ENCODE results near the gene KAT2A. TPM values are rescaled to one million over a fixed set of nuclear protein-coding genes. Genes with fewer than 3 reads are reported as not detected.

The KAT2A gene
- total and polyA plus RNA-seq, 9 donors: 27.1 to 77.5 (median 57.9) TPM

- 73 to 79% (median 79%) methylated on average over 3 of the region's 3 CpGs for WGBS, 3 donors
- TF ChIP-seq CTCF (IDR thresholded peaks at IDR 0.05) (no peak), POLR2A (IDR thresholded peaks at IDR 0.05) (no peak), EP300 (IDR thresholded peaks at IDR 0.05) (no peak)
- H3K9me3 ChIP-seq: no peaks in the 10 kb centered on the region
- H3K4me1 ChIP-seq (ENCODE audit: insufficient read depth): peaks cover 5% of the 10 kb centered on the region
- no peaks in the 10 kb centered on the region for H3K36me3 ChIP-seq
- H3K4me3 ChIP-seq: no peak overlapping the region
- H3K27ac ChIP-seq: no peak overlapping the region
- DNase-seq: no peak
- H3K27me3 ChIP-seq: no peaks in the 10 kb centered on the region
- intact Hi-C loops (cut with DNase I): no loop called here
These were observed 5.7 kb upstream of the KAT2A start for GRCh38 chr17:42126836-42127235.

- DNase-seq: no peak
- H3K4me3 ChIP-seq: no peak overlapping the region
- H3K36me3 ChIP-seq: no peaks in the 10 kb centered on the region
- H3K27me3 ChIP-seq: no peaks in the 10 kb centered on the region
- H3K4me1 ChIP-seq (ENCODE audit: insufficient read depth): peaks cover 8% of the 10 kb centered on the region
- intact Hi-C loops (cut with DNase I): no loop called here
- no peak overlapping the region for H3K27ac ChIP-seq
- no peaks in the 10 kb centered on the region for H3K9me3 ChIP-seq
- WGBS, 3 donors: 61 to 72% (median 65%) methylated on average over 12 of the region's 12 CpGs
- TF ChIP-seq EP300 (IDR thresholded peaks at IDR 0.05): no peak
- TF ChIP-seq POLR2A (IDR thresholded peaks at IDR 0.05): no peak
- no peak for TF ChIP-seq CTCF (IDR thresholded peaks at IDR 0.05)
These were observed 4.4 kb upstream of the KAT2A start for GRCh38 chr17:42125565-42125964.

GRCh38 chr17:42124256-42124655, 3.1 kb upstream of the KAT2A start:
- Histone ChIP-seq H3K4me3 (no peak overlapping the region), H3K36me3 (no peaks in the 10 kb centered on the region), H3K27ac (no peak overlapping the region), H3K9me3 (no peaks in the 10 kb centered on the region), H3K4me1 (ENCODE audit: insufficient read depth) (peaks cover 8% of the 10 kb centered on the region), H3K27me3 (no peaks in the 10 kb centered on the region)
- no peak for DNase-seq
- 79 to 93% (median 81%) methylated on average over 3 of the region's 3 CpGs for WGBS, 3 donors
- no peak for TF ChIP-seq EP300 (IDR thresholded peaks at IDR 0.05)
- intact Hi-C loops (cut with DNase I): no loop called here

- peak; percentile 64 to 80 (median 72) for DNase-seq
- TF ChIP-seq POLR2A (IDR thresholded peaks at IDR 0.05) (no peak), EP300 (IDR thresholded peaks at IDR 0.05) (no peak), CTCF (IDR thresholded peaks at IDR 0.05) (no peak)
These were observed 1.5 kb upstream of the KAT2A start, which contains the start of gene HSPB9 for GRCh38 chr17:42122371-42123303. Gene HSPB9 (plus strand): TSS chr17:42122804. CDS start chr17:42122851, 47 bp downstream.

More at GRCh38 chr17:42122371-42123303, 1.5 kb upstream of the KAT2A start, which contains the start of gene HSPB9:
- H3K36me3 ChIP-seq: no peaks in the 10 kb centered on the region
- no peak within 1 kb of the TSS for H3K27ac ChIP-seq
- WGBS, 3 donors: 45 to 57% (median 54%) methylated on average over 58 to 61 of the region's 61 CpGs
- intact Hi-C loops (cut with DNase I): no loop called here
- no peaks in the 10 kb centered on the region for H3K27me3 ChIP-seq
- no peaks in the 10 kb centered on the region for H3K9me3 ChIP-seq
- H3K4me3 ChIP-seq: peak within 1 kb of the TSS; percentile 13
- peaks cover 5% of the 10 kb centered on the region for H3K4me1 ChIP-seq (ENCODE audit: insufficient read depth)
